IPS-NIHi7 (cell line): ENCODE data around the gene HOXA4.

ENCODE experiments used
- DNase-seq: peaks from one replicate; pipeline ENCODE4 v3.0.0; 2012; ENCODE audit warnings: mixed read lengths; ENCODE audit errors: extremely low spot score

HOXA4 gene

DNA sequence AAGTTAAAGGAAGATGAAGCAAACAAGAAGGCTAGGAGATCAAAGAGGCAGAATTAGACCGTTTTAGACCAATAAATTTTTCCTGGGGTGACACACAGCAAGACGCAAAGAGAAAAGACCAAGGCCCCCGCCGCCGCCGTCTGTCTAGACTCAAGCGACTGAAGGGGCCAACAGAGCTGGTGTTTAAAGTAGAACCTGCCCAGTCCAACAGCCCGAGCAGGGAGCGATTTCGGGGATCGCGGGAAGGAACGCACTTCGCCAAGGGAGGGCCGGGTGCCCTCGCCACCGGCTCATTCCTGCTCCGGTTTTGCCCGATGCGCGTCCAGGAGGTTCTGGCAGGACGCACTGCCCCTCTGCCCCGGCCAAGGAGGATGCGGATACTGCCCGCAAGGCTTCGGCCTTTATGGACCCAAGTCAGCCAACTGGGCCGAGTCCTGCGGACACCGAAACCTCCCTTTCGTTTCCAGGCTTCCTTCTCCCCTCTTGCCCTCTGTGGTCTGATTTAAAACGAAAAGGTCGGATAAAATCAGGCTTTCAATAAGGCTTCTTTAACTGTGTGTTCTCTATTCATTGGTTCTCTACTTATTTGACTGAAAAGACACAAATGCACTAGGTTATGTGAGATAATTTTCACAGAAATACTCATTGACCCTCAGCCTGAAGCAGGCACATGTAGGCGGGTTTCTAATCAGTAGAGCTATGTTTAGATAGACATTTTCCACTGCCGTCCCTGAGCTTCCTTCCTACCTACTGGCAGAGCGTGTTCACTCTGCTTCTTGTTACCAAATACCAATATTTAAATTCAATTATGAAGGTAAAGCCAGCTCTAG lies 28.1 kb upstream of the HOXA4 start:
- no peak for DNase-seq

DNA sequence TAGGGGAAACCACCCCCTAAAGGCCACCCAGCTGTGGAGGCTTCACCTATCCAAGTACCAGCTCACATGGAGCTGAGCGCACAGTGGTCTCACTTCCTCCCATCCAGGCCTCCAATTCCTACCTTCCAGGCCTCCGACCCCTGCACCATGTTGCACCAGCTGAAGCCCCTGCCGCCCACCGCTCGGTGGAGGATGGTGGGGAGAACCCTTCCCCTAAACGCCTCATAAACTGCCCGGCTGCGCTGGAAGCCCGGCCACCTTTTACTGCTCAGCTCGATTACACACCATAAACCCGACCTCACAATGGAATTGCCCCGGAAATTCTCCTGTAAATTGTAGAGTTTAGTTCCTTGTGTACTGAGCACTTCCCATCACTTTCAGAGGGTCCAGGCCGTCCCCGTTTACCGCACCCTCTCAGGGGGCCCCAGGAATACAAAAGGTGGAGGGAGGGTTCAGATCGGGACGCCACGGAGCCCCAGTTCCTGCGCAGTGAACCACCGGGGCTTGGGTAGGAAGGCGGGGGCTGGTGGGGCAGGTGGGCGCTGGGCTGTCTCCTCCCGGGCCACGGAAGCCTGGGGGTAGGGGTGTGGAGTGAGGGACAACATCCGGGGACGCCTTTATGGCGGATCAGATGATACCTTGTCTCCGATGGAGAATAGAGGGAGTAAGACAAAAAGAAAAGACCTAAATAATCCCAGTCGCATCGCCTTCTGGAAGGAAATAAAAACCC lies 27.3 kb upstream of the HOXA4 start:
- no peak for DNase-seq

DNA sequence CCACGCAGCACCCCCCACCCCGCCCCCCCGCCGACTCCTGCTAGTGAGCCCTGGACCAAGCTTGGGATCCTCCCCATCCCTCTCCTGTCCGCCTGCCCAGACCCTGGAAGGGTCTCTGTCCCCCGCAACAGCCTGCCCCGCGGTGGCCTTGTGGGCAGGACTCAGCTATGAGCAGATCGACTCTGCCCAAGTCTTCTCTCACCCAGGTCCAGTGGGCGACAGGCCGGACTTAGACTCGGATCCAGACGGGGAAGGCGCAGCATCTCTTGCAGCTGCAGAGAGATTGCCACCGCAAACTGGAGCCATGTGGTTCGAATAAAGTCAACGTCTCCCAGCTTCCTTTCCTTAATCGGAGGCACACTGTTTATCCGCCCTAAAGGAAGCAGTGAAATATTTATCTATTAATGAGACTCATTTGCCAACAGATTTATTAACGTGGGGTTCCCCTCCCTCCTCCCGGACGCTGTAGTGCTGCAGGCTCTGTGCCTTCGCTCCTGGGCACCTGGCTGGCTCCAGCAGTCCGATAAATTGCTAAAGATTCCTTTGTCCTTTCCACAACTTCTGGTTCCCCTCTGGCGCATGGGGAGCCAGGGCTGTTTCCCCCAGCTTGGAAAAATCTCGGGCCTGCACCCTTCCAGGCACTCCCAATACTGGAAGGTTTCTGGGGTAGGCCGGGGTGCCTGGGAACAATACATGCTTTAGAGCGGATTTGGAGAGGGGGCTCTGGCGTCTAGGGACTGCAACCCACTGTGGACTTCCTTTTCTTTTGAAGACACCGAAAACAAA lies 26.6 kb upstream of the HOXA4 start:
- DNase-seq: no peak

DNA sequence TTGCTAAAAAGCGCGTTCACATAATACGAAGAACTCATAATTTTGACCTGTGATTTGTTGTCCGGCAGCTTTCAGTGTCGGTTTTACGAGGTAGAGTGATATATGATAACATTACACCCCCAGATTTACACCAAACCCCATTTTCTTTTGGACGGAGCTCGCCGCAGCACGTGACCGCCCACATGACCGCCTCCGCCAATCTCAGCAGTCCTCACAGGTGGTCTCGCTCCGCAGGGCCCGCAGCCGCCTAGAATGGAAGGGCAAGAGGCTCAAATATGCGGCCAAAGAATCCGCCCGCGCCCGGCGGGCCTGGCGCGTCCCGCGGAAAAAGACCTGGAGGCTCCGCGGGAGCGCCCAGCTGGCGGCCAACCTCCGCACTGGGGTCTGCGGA lies 25.9 kb upstream of the HOXA4 start, which contains the start of gene HOXA7:
Gene HOXA7, minus strand, starts transcription at position 168 of the 391 bp plus-strand sequence. Its CDS starts 130 bp downstream, at position 38.
- DNase-seq: peak; percentile 62

DNA sequence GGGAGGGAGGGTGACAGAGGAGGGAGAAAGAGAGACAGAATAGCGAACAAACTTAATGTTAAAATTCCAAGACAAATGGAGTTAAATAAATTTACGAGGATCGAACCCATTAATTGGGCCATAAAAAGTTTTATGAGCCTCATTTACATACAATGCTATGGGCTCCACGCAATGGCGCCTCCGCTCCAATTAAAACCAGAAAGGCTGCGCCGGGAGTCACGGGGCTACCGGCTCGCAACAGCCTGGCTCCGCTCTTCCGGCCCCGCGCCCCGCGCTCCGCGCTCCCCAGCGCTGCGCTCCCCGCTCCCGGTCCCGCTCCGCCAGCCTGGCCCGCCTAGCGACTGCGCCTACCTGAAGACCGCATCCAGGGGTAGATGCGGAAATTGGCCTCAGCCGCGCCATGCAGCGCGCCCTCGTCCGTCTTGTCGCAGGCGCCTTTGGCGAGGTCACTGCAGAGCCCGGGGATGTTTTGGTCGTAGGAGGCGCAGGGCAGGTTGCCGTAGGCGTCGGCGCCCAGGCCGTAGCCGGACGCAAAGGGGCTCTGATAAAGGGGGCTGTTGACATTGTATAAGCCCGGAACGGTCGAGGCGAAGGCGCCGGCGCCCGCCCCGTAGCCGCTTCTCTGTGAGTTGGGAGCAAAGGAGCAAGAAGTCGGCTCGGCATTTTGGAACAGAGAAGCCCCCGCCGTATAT lies 25.4 kb upstream of the HOXA4 start:
- DNase-seq: no peak

DNA sequence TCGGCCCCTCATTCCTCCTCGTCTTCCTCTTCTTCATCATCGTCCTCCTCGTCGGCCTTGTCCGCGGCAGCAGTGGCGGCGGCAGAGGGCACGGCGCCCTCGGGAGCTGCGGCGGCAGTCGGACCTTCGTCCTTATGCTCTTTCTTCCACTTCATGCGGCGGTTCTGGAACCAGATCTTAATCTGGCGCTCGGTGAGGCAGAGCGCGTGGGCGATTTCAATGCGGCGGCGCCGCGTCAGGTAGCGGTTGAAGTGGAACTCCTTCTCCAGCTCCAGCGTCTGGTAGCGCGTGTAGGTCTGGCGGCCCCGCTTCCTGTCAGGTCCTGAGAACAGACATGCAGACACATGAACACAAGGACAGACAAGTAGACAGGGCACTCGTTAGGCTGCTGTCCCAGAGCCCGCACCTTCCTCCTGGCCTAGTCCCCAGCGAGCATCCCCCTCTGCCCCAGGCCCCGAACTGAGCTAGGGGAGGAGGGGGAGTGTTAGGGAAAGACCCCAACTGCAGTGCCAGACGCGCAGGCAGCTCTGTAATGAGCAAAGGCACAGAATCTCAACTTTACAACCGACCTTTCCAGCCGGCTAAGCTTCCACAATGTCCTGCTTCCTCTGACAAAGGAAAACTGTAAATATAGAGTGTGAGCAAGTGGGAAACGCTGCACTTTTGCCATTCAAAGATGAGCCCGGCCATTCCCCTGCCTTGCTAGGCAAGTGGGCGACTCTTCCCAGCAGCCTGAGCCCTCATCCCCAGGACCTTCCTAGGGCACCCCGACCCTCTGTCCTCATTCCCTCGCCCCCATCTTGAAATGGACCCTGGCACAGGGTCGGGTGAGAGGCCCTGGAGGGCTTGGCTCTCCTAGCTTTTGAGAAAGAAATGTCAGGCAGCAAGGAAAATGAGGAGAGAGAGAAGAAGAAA lies 24.6 kb upstream of the HOXA4 start:
- DNase-seq: no peak

DNA sequence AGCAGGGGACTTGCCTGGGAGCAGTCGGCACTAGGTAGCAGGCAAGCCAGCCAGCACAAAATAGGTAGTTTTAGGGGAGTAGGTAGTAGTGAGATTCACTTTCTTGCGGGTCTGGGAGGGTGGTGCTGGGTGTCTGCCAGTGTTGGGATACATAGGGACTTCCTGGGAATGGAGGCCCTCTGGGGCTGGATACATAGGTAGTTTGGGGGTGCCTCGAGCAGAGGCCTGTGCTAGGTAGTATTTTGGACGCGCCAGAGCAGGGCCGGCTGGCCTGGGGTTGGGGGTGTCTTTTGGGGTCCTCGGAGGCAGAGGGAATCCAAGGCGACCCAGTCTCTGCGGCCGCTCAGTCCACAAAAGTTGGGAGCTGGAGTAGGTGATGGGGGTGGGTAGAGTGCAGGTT lies 23.8 kb upstream of the HOXA4 start:
- DNase-seq: no peak

DNA sequence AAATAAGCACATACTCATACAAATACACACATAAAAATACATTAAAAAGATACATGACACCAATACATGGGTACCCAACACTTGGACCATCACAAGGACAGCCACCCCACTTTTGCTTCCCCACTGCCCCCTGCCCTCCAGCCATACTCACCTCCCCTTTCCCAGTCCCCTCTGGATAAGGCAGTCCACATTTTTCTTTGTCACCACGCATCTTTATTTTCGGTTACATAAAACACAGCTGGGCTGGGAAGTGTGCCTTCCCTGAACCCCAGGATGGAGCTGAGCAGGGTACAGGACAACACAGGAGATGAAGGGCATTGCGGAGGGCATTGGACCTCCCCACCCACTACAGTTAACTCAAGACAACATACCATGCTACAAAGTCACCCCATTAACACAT lies 23.0 kb upstream of the HOXA4 start:
- no peak for DNase-seq

DNA sequence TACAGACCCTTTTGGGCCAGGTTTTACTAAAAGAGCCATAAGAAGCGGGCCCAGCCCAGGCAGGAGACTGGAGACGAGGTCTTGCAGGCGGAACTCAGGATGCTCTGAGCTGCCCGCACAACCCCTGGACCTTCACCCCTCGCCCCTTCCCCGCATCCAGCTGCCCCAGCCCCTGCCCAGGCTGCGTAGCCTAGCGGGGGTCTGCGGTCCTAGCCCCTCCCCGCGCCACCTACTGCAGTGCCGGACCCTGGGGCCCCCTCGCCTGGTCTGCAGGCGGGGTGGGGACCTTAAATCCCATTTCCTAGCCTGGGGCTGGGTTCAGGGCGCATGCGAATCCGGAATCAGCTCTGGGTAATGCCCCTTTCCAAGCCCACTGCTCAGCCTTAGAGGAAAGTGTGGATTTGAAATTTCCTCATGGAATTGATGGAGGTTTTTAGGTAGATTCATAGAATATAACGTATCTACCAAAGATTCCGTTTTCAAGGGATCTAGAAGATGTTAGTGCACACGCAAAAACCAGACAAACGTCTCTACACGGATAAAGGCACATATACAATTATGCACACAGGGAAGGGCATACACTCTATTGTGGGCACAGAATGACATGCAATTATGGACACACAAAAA lies 22.4 kb upstream of the HOXA4 start:
- no peak for DNase-seq

DNA sequence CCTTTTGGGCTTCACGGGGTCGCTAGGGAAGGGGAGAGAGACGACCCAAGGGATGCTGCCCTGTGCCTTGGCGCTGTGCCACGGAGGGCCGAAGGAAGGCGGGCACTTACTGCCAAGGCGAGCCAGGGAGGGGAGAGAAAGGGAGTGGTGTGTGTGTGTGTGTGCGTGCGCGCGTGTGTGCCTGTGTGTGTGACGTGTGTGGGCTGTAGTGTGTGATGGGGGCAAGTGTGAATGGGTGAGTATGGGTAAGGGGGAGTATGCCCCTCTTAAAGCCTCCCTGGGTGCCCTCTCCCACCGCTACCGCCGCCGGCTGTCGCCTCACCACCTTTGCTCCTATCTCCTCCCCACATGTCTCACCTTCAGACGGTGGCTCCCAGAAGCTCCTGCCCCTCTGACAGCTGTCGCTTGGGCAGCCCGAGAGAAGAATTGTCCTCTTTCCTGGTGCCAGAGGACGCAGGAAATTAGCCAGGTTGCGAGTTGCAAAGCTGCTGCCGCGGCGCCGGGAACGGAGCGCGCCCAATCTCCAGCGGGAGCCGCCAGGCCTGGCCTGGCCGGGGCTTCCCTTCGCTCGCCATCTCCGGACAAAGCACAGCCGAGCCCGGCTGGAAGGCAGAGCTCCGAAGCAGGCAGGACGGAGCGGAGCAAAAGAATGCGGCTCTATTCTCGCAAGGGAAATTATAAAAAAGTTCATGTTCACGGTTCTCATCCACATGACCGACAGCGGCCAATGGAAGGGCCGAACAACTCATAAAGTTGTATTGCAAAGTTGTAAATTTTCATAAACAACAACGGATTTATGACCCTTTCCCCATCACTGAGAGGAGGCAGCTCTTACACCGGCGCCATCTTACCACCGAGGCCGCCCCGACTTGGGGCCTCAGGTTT lies 21.6 kb upstream of the HOXA4 start, which contains the start of gene HOXA3:
Gene HOXA3, minus strand, starts transcription at position 653 of the 885 bp plus-strand sequence. CDS start 41,943 bp downstream, outside the sequence.
- no peak for DNase-seq

DNA sequence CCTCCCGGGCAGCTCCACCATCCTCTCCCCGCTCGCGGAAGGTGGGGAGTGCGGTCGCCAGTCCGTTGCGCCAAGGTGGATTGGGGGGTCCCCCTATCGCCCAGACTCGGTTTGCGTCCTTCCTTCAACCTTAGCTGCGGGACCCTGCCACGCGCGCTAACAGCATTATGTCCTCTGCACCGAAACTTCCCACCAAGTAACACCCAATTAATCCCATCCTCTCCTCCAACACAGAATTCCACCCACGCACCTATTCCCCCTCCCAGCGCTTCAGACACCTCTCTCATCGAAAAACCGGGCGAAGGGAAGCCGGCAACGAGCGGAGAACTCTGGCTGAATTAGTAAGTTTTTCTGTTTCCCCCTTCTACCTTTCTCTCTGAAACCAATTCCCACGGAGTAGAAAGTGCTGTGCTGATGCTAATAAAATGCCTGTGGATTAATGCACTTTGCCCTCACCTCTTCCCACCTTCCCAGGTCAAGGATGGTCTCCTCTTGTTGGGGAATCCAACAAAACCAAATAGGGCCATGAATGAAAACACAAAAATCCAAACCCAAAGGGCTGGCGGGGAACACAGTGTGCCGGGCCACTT lies 20.9 kb upstream of the HOXA4 start:
- peak; percentile 3 for DNase-seq

DNA sequence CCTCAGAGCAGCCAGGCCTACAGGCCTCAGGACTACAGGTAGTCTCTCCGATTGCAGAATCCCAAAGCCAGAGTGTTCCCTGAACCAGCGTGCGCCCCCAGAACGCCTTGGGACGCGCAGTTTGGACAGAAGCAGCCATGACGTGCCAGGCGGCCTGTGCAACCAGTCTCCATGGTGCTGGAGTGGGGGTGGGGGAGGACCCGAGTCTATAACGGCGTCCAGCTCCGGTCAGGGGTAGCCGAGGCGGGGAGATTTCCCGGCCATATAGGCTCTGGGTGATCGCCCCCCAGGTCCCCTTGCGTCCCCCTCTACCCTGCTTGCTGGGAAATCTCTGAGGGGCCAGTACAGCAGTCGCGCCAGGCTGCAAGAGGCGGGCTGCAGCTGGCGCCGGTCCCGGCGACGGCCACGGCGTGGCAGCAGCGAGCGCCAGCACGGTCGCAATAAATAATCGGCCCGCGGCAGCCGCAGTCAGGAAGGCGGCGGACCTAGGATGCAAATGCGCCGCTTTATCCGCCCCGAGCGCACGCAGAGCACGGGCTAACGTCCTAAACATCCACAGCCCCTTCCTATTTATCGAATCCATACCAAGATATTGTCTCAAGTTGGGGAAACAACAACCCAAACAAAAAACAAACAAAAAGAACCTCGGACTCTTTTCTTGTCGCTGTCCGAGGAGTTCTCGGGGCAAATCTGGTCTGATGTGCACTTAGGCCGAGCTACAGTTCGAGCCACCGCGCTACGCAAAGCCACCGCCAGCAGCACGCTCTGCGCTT lies 20.2 kb upstream of the HOXA4 start:
- DNase-seq: peak; percentile 81

DNA sequence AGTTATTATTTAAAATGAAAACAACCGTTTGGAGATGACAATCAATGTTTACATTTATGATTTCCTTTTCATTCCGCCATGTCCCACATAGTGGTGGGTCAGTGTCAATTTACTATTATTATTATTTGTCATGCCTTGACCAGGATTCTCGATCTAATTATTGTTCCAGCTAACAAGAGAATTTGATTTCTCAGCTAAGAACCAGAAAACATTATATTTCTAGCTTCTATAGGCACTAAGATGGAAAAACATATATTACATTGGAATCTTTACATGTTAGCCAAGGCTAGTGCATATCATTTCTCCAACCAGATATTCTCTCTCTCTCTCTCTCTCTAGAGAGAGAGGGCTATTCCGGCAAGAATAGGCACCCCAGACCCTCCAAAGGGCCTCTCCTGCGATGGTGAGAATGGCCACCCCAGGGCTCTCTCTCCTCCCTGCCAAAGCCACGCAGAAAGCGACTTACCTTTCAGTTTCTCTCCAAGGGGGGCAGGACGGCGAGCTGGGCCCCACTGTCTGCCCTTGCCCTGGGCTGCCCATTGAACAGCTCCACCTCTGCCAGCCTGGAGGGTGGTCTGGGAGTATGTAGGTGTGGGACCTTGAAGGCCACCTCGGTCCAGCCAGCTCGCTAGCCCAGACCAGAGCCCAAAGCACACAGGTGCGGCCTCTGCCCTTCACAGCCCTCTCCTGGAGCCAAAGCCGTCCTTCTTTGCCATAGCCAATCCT lies 19.4 kb upstream of the HOXA4 start:
- DNase-seq: no peak

DNA sequence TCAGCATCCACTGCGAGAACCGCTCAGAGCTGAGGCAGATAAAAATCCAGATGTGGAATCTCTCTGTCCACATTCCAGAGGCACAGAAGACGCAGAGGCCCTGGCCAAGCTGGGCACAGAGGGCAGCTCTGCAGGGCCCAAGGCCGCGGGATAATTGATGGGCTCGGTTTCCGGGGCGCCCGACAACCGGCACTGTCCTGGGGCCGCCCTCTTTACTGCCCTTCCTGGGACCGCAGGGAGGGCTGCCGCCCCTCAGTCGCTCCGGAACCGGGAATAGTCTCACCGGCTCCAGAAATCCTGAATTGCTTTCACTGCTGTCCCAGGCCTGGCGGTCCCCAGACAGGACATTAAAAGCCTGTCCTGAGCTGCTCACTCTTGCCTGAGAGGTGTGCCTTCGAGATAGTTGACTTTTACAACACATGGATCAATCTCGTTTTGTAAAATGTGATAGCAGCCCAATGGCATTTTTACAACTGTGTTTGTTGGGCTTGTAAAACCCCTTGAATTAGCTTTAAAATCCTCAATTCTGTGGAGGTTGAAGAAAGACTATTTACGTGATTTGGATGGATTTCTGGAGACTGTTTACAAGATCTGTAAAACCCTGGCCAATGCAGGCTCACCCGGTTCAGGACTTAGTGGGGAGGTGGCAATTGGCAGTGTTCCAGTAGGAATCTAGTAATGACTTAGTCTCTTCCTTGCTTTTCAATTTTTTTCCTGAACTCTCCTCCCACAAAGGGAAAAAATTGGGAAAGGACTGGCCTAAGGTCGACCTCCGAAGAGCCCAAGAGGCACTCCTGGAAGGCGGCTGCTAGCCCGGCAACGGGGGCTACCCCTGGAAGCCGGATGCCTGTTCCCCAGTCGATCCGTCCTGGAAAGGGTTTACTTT lies 18.4 kb upstream of the HOXA4 start:
- DNase-seq: no peak

DNA sequence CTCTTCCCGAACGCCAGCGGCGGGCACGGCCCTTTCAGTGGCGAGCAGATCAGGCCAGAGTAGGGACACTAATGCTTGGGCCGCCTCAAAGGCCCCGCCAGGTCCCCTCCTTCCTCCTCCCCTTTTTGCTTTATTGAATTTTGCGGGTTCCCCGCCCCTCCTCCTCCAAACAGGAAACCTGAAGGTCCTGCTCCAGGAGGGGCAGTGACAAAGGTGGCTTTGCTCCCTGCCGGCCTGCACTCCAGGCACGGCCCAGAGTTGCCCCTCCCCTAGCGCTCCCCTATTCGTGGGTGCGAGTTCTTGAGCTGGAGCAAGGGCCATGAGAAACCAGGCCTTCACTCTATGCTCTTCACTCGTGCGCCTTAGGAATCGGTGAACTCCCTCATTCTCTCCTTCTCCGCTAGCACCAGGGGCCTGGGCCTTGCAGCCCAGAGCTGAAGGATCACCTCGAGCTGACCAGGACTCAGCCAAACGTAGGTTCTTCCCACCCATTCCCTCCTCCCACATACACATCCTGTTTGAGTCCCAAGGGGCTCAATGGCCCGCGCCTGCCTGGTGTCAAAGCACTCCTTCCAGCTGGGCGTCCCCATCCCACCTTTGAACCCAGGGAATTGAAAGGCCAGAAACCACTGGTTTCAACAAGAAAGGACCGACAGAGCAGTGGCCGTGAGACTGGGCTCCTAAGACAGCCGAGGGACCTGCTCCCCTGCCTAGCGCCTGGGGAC lies 17.6 kb upstream of the HOXA4 start:
- no peak for DNase-seq
